Femur (tissue), 1 donor: ENCODE results near the gene FAM161A.
"Not testable (repeated sequence)": the region's sequence is repeated elsewhere in the genome, so short reads cannot be mapped to it uniquely, and the experiment has no call there.

Source experiments
- DNase-seq: peaks from one replicate; pipeline ENCODE4 v3.0.0-alpha.2; 2017

The FAM161A gene, protein sequence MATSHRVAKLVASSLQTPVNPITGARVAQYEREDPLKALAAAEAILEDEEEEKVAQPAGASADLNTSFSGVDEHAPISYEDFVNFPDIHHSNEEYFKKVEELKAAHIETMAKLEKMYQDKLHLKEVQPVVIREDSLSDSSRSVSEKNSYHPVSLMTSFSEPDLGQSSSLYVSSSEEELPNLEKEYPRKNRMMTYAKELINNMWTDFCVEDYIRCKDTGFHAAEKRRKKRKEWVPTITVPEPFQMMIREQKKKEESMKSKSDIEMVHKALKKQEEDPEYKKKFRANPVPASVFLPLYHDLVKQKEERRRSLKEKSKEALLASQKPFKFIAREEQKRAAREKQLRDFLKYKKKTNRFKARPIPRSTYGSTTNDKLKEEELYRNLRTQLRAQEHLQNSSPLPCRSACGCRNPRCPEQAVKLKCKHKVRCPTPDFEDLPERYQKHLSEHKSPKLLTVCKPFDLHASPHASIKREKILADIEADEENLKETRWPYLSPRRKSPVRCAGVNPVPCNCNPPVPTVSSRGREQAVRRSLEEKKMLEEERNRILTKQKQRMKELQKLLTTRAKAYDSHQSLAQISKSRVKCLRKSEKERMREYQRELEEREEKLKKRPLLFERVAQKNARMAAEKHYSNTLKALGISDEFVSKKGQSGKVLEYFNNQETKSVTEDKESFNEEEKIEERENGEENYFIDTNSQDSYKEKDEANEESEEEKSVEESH

DNA sequence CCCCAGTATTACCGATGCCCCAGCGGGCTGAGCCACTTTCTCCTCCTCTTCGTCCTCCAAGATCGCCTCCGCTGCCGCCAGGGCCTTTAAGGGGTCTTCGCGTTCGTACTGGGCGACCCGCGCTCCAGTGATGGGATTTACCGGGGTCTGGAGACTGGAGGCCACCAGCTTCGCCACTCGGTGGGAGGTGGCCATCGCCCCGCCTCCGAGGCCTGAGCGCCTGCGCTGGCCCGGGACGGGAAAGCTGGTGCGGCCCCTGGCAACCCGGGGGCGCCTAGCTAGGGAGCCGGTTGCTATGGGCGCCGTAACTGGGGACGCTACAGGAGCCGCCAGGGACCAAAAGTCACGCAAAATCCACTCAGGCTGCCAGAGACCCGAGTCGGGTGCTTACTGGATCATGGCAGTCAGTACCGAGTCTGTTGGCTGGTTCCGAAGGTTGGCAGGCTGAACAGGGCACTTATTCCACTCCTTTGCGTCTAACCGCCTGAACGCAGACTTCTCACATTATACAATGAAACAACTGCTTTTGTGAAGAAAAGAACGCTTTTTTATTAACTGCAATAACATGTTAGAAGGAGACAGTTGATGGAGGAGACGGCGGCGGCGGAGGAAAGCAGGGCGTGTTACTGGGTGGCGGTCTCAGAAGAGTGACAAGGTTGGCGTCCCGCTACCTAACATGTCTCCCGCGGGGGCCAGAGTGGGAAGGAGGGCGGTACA lies at the start of gene FAM161A:
Gene FAM161A, minus strand, starts transcription at position 214 of the 717 bp plus-strand sequence. Its CDS starts 19 bp downstream, at position 195.
- DNase-seq: peak; percentile 93

DNA sequence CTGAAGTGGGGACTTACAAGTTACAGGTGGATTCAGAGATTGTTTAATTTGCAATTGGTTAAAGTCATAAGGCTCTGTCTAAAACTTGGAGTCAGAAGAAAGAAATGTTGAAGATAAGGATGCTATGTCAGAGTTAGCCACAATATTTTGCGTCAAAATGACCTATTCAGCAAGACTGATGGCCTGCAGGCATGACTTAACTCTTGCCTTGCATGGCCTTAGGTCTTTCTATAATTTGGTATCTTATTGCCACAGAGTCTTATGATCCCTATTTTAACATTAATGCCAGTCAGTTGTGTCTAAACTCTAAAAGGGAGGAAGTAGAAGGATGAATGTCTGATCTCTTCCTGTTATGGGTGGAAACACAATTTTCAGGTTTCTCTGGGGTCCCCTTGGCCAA lies 46.4 kb upstream of the FAM161A start:
- no peak for DNase-seq

DNA sequence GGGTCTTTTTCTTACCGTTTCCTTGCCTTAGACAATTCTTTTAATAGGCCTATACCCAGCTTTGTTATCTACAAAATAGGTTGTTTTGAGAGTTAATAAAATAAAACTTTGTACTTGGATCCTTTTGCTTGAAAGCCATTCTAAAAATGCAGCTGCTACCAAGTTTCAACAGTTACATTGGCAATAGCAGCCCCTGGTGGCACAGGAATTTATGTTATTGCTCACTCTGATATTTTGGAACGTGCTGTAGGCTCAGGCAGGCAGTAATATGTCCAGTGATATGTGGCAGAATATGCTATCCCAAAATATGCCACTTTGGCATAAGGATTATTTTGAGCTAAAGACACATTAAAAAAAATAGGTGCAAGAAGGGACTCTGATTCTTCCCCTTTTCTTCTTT lies 45.0 kb upstream of the FAM161A start:
- DNase-seq: no peak

DNA sequence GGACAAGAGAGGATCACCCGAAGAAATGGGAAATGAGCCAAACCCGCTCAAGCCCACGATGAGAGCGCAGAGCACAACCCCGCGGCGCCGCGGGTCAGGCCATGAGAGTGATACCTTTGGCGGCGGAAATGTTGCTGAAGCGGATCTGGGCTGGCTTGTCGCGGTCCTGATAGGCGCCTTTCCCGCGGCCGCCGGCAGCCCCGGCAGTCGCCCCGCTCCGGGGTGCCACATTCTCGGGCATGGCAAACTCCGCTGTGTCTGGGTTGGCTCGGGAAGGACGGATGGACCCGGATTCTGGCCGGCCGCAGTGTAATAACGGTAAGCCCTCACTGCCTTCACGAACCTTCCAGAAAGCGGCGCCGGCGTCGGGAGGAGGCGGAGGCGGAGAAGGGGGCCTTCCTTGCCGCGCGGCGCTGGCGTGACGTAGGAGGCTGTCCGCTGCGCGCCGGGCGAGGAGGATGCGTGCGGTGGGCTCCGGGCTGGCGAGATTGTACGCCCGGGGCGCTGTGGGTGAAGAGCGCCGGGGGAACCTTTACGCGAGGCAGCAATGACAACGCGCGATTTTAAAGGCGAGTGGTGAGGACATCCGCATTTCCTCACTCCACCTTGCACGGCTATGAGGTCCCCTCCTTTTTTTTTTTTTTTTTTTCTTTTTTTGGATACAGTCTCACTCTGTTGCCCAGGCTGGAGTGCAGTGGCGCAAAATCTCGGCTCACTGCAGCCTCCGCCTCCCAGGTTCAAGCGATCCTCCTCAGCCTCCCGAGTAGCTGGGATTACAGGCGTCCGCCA lies 34.6 kb upstream of the FAM161A start, which contains the start of gene CCT4:
Gene CCT4, minus strand, starts transcription at position 390 of the 789 bp plus-strand sequence. Its CDS starts 149 bp downstream, at position 241.
- DNase-seq: peak; percentile 93

DNA sequence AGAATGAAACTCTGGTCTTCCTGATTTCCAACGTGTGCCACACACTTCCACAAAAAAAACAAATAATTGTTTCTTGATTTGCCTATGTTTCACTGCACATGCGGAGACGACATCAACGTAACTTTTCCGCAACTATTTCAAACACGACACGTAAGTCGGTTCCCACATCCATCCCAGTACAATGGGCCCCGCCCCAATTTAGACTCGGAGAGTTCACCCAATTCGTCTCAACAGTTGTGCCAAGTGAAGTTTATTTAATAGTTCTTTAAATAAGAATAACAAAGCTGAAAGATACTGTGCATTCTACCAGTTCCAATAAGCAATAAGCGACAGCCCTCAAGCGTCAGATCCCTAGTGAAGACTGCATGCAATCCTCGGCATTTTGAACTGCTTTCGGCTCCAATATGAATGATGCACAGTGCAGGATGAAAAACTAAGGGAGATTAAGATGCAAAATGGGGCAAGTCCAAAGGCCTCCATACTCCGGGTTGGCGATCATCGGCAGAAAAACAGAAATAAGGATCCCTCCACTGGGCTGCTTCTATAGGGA lies 33.9 kb upstream of the FAM161A start:
- DNase-seq: peak; percentile 36

DNA sequence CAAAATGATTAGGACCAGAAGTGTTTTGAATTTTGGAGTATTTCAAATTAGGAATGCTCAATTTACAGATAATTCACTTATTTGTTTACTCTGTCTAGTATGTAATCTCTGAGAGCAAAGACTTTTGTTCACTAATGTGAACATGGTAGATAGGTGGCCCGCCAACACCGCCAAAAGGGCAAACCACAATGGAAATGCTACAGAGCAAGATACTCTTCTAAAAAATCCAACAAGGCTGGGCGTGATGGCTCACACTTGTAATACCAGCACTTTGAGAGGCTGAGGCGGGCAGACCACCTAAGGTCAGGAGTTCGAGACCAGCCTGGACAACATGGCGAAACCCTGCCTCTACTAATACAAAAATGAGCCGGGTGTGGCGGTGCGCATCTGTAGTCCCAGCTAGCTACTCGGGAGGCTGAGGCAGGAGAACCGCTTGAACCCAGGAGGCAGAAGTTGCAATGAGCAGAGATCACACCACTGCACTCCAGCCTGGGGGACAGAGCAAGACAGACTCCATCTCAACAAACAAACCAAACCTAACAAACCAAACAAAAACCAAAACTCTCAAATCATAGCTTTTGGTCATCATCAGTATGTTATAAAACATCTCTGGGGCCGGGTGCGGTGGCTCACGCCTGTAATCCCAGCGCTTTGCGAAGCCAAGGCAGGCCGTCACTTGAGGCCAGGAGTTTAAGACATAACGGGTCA lies 32.2 kb upstream of the FAM161A start:
- no peak for DNase-seq

DNA sequence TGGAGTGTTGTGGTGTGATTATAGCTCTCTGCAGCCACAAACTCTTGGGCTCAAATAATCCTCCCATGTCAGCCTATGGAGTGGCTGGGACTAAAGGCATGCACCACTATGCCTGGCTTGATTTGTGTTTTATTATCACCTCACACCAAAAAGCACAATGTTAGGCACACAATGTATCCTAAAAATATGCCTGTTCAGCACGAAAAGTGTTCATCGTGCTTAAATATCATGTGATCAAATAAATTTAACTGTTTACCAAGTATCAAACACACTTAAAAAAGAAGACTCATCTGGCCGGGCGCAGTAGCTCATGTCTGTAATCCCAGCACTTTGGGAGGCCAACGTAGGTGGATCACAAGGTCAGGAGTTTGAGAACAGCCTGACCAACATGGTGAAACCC lies 29.0 kb upstream of the FAM161A start:
- no peak for DNase-seq

DNA sequence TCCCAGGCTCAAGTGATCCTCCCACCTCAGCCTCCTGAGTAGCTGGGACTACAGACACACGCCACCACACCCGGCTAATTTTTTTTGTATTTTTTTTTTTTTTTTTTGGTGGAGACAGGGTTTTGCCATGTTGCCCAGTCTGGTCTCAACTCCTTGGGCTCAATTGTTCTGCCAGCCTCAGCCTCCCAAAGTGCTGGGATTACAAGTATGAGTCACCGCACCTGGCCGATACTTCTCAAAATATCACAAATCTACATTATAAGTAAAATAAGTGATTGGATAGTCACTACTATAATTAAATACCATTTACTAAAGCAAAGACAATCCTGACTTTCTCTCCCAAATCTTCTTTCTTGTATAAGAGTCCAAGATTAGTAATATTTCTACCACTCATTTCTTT lies 25.5 kb upstream of the FAM161A start:
- DNase-seq: not testable (repeated sequence)

DNA sequence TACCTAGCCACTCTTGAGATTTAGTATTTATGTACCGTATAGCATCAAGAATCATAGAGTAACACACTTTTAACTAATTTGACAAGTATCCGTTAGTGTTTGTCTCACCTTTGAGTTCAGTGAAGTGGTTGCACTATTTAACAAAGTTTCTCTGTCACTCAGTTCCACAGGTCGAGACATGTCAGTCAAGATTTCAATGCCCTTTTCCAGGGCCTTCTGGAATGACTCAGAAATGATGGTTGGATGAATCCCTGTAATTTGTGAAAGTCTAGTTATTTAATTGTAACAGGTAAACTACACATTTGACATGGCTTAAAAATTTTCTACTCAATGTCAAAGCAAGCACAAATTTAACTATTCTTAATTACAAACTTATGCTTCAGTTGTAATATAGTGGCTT lies 24.9 kb upstream of the FAM161A start:
- no peak for DNase-seq

DNA sequence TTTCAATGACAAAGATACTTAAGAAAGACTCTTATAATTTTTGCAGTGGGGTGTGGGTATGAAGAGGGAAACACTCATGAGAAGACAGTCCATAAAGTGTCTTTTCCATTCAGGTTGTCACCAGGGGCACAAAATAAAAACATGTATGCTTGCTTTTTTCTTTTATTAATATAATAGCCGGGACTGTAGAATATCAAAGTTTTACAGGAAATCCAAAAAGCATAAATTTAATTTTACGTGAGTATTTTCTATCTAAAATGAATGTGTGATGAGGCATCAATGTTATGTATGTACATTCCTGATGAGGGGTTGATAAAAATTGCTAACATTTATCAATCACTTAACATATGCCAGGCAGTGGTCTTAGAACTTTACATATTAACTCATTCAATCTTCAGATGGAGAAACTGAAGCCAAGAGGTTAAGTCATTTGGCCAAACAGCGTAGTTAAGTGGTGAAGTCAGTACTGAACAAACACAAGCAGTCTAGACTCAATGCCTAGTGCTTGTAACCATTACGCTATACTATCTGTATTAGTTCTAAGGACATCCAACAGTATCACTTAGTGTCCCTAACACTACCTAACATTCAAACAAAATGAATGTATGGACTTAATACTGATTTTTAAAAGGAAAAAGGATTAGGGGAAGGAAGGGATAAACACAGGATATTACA lies 23.8 kb upstream of the FAM161A start:
- no peak for DNase-seq

DNA sequence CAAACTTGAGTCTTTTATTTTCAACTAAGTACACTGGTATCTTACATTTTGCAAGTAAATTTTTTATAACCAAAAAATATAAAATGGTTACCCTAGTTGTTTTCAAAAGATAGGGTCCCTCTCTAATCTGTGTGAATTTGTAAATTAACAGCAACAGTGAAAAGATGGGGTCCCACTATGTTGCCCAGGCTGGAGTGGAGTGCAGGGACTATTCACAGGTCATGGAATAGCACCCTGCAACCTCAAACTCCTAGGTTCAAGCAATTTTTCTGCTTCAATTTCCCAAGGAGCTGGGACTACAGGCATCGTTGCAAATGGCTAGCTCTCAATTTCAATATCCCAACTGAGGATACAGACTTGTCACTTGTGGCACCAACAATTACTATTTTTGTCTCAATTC lies 22.5 kb upstream of the FAM161A start:
- no peak for DNase-seq

DNA sequence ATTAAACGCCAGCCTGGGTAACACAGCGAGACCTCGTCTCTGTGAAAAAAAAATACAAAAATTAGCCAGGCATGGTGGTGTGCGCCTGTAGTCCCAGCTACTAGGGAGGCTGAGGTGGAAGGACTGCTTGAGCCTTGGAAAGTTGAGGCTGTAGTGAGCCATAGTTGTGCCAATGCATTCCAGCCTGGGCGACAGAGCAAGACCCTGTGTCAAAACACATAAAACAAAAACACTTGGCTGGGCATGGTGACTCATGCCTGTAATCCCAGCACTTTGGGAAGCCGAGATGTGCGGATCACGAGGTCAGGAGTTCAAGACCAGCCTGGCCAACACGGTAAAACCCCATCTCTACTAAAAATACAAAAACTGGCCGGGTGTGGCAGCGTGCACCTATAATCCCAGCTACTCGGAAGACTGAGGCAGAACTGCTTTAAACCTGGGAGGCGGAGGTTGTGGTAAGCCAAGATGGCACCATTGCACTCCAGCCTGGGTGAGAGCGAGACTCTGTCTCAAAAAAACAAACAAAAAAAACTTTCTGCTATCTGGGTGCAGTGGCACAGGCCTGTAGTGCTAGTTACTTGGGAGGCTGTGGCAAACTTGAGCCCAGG lies 12.7 kb upstream of the FAM161A start:
- not testable (repeated sequence) for DNase-seq

DNA sequence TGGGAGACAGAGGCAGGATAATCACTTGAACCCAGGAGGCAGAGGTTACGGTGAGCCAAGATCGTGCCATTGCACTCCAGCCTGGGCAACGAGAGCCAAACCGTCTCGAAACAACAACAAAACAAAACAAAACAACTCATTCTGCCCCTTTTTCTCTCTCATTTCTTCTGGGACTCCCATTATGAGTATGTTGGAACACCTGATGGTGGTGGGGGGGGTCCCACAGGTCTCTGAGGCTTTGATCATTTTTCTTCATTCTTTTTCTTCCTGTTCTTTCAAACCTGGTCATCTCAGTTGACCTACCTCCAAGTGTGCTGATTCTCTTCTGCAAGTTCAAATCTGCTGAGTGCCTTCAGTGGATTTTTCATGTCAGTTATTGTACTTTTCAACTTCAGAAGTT lies 8.2 kb upstream of the FAM161A start:
- no peak for DNase-seq

DNA sequence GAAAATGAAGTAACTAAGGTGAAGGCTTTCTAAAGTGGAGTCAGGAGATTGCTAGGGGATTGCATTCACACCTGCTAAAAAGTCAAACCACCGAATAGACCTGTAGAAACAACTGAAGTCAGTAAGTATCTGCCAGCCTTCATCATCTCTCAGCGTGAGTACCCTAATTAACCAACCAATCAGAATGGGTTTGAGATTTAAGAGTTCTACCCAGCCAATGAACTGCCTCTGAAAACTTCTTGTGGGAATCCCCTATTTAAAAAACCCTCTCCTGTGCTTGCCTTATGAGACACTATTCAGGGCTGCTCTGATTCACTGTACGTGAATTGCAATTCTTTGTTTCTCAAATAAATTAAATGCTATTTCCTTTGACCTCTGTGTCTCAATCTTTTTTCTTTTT lies 3.4 kb upstream of the FAM161A start:
- DNase-seq: no peak

DNA sequence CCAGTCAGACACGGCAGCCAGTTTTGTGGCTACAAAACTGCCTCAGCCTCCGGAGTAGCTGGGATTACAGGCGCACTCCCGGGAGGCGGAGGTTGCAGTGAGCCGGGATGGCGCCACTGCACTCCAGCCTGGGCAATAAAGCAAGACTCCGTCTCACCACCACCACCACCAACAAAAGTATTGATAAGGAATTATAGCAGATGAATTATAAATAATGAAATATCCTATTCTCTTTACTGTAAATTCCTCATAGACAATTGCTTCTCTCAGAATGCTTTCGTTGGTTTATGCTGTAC lies 1.4 kb upstream of the FAM161A start:
- no peak for DNase-seq

DNA sequence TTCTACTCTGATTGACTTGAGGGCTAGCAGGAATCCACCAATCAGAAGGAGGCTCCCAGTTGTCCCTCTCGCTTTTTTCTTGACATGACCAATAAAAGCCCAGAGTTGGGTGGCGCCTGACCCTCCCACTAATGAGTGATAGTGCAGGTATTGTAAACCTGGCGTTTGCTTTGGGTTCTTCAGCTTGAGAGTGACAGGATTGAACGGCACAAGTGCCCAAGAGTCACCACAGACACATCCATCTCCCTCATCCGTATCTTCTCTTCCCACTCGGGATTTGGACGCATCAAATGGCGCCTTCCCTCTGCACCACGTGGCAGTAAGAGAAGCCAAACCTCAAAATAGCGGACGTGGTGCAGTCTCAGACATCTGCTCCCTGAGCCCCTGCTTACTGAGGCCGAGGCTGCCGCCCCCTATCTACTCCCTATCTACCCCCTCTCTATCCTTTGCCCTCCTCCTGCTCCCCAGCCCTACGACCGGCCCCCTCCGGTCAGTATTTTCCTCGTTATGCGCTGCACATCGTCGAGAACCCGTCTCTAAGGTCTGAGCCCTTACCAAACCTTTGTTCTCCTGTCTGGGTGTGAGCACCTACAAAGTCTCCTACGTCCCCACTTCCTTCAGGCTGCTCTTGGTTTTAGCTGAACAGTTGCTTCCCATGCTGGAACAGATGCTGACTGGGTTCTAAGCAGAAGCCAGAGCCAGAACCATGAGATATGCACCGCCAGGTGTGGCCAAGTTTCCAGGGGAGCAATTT lies 881 bp upstream of the FAM161A start:
- DNase-seq: peak; percentile 94

DNA sequence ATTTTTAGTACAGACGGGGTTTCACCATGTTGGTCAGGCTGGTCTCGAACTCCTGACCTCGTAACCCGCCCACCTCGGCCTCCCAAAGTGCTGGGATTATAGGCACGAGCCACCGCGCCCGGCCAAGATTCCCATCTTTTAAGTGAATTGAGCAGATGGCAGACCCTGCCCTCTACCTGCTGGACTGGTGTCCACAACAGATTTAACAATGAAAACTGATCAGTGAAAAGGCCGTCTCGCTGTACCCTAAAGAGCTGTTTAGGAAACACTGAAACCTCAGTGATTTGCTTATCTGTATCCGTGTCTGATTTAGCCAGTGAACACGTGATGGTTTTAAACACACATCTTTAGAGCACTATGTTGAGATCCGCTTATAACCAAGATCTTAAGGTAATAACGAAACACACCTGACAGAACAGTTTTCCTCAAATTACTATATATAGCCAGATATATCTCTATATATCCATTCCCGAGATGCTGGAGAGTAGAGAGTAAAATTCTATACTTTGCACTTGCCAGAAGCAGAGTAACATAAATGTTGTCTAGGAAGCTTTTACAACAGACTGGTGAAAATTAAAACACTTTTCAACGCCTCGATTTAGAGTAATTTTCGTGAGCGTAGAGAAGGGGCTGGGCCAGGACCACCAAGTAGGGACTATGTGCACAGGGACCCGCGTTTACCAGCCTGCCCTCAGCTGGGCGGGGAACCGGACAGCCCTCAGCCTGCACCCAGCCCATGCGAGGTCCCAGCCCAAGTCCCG lies 594 bp downstream of the FAM161A start:
- no peak for DNase-seq

DNA sequence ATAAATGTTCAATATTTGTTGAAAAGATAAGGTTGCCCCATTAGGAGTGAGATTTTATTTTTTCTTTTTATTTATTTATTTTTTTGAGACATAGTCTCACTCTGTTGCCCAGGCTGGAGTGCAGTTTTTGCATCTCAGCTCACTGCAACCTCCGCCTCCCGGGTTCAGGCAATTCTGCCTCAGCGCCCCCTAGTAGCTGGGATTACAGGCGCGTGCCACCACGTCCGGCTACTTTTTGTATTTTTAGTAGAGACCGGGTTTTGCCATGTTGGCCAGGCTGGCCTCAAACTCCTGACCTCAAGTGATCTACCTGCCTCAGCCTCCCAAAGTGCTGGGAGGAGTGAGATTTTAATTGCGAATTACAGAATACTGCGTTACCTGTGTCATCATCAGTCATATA lies 2.6 kb downstream of the FAM161A start:
- DNase-seq: not testable (repeated sequence)

DNA sequence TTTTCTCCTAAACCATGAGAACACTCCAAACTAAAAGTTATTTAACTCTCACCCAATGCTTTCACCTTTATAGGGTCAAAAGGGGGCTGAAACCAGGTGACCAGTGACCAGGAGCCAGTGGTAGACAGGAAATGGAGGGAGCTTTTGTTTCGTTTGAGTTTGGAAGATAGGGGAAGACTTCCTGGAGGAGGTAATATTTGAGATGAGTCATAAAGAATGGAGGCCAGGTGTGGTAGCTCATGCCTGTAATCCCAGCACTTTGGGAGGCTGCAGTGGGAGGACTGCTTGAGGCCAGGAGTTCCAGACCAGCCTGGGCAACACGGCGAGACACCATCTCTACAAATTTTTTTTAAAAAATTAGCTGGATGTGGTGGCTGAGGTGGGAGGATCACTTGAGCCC lies 8.5 kb downstream of the FAM161A start:
- no peak for DNase-seq
